ENCODE results near the gene CLDN7. TPM values are rescaled to one million over a fixed set of nuclear protein-coding genes. Genes with fewer than 3 reads are reported as not detected.

Gene CLDN7
- total RNA-seq, 1 experiment from 2014 or later = 177 TPM

DNA sequence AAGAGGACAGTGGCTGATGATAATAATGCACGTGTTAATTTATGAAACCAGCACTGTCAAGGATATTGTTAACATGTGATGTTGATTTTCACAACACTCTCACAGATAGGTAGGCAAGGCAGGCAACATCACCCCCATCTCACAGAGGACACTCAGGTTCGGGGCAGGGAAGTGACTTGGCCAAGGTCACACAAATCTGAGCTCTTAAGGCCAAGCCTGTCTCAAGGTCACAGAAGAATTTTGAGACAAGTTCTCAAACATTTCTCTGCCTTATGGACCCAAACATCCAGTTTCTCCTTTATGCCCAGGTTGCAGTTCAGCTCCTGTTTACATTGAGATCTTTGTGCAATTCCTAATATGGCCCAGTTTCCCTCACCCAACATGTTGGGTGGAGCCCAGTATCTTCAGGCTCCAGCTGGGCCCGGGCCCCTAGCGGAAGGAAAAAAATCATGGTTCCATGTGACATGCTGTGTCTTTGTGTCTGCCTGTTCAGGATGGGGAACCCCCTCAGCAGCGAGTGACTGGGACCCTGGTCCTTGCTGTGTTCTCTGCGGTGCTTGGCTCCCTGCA, 20.6 kb upstream of the CLDN7 start:
- Histone ChIP-seq H2BK20ac (ENCODE audit: low read depth, low read length, poor library complexity, severe bottlenecking) (no peak overlapping the region), H2BK15ac (ENCODE audit: low read depth, low read length) (no peak overlapping the region), H2AK5ac (ENCODE audit: insufficient read length, low read length) (no peak overlapping the region), H4K5ac (ENCODE audit: insufficient read length, low read depth, low read length) (no peak overlapping the region), H3K14ac (ENCODE audit: insufficient read depth, low read length) (no peak overlapping the region), H2BK5ac (ENCODE audit: insufficient read length, low read length) (no peak overlapping the region), H3K27ac (ENCODE audit: insufficient read length, low read depth, low read length) (no peak overlapping the region), H4K8ac (replicated peaks; ENCODE audit: insufficient read length, low read depth, low read length) (no peak overlapping the region), H4K20me1 (ENCODE audit: control insufficient read depth, insufficient read depth, insufficient read length) (no peaks in the 10 kb centered on the region), H3K27me3 (ENCODE audit: insufficient read depth, low read length) (no peaks in the 10 kb centered on the region), H3K4ac (ENCODE audit: low read depth, low read length) (no peak overlapping the region), H2AFZ (ENCODE audit: low read length) (no peak overlapping the region), H3K79me1 (ENCODE audit: insufficient read depth, low read depth, low read length, poor library complexity, severe bottlenecking) (no peaks in the 10 kb centered on the region), H3K23ac (ENCODE audit: insufficient read length, low read depth, low read length) (no peak overlapping the region), H3K9me3 (ENCODE audit: control insufficient read depth, low read depth, low read length) (no peaks in the 10 kb centered on the region), H3K4me2 (ENCODE audit: insufficient read depth, insufficient read length, low read length) (peak overlapping the region; percentile 75), H4K91ac (ENCODE audit: insufficient read length, low read depth, low read length) (no peak overlapping the region), H3K9ac (ENCODE audit: extremely low read depth, insufficient read length, low read length) (peak overlapping the region; percentile 6), H3K4me1 (ENCODE audit: insufficient read depth, low read length) (peaks cover 4% of the 10 kb centered on the region; the same call in 1 of the 2 replicates), H2BK12ac (ENCODE audit: insufficient read length, low read depth, low read length) (no peak overlapping the region), H3K79me2 (ENCODE audit: insufficient read depth, low read length) (no peaks in the 10 kb centered on the region), H2BK120ac (ENCODE audit: low read depth, low read length, poor library complexity, severe bottlenecking) (no peak overlapping the region), H3K18ac (ENCODE audit: insufficient read length, low read depth, low read length) (no peak overlapping the region), H3K23me2 (ENCODE audit: insufficient read length, low read depth, low read length, poor library complexity, severe bottlenecking) (peaks cover 12% of the 10 kb centered on the region), H3K56ac (ENCODE audit: insufficient read length, low read depth, low read length) (no peak overlapping the region), H3T11ph (ENCODE audit: low read length) (no peak overlapping the region)
- H3K9me3 Mint-ChIP-seq = no peaks in the 10 kb centered on the region
- H3K27me3 Mint-ChIP-seq (ENCODE audit: low read depth) = peaks cover 13% of the 10 kb centered on the region
- H3K4me1 Mint-ChIP-seq = peaks cover 16 to 23% of the 10 kb centered on the region in 2 experiments
- WGBS (ENCODE audit: extremely low coverage, insufficient read length, low lambda C conversion rate) = no CpG with 5 or more reads among the region's 6 CpGs
- peaks cover 2 to 22% (median 11%) of the 10 kb centered on the region in 3 experiments; a peak in 5 of 7 replicates for H3K36me3 Mint-ChIP-seq (ENCODE audit: insufficient read depth in 1 of 3, low read depth in 3 of 3)
- TF ChIP-seq, protein P1, sequence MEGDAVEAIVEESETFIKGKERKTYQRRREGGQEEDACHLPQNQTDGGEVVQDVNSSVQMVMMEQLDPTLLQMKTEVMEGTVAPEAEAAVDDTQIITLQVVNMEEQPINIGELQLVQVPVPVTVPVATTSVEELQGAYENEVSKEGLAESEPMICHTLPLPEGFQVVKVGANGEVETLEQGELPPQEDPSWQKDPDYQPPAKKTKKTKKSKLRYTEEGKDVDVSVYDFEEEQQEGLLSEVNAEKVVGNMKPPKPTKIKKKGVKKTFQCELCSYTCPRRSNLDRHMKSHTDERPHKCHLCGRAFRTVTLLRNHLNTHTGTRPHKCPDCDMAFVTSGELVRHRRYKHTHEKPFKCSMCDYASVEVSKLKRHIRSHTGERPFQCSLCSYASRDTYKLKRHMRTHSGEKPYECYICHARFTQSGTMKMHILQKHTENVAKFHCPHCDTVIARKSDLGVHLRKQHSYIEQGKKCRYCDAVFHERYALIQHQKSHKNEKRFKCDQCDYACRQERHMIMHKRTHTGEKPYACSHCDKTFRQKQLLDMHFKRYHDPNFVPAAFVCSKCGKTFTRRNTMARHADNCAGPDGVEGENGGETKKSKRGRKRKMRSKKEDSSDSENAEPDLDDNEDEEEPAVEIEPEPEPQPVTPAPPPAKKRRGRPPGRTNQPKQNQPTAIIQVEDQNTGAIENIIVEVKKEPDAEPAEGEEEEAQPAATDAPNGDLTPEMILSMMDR (conservative IDR thresholded peaks at IDR 0.05) = no peak
- H3K4me3 Mint-ChIP-seq = peak overlapping the region; percentile 76 to 92
- DNase-seq = no peak
- no peak overlapping the region for H3K27ac Mint-ChIP-seq

All from H9 (cell line).